GM19099 (cell line): ENCODE results near the gene FBN3.

Experiments used
- POLR2A ChIP-seq: IDR thresholded peaks from 3 replicates; pipeline ENCODE4 v1.6.1; 2011; ENCODE audit warnings: low read depth; ENCODE audit not compliant: insufficient read length; ENCODE audit errors: extremely low read depth

Gene FBN3

GRCh38 chr19:8151767-8152035 is 2.3 kb upstream of the FBN3 start:
- TF ChIP-seq POLR2A: no peak

DNA sequence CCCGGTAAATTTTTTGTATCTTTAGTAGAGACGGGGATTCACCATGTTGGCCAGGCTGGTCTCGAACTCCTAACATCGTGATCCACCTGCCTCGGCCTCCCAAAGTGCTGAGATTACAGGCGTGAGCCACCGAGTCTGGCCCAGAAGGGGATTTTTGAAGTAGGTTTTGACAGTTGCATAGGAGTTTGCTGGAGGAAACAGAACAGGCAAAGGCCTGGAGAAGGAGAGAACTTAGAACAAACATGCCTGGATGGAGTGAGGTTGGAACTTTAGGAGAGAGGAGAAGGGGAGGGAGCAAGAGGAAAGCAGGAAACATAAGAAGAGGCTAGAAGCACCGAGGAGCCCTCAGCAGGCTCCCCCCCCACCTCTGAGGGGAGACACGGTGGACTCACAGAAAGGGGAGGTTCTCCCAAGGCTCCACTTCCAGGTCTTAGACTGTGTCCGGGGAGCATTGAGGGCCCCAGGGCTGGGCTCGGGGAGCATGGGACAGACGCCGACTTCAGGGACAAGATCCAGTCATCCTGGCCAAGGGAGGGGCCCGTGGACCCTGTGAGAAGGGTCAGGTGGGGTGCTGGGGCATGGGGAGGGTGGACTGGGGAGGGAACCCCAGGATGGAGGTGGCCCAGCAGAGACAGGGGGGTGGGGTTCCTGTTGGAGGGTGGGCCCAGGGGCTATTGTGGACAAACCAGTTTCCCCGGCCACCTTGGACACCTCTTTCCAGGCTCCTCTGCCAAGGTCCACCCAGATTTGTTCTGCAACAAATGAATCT is 1.8 kb upstream of the FBN3 start:
- no peak for TF ChIP-seq POLR2A

- no peak for TF ChIP-seq POLR2A
Measured at GRCh38 chr19:8150178-8150865, 930 bp upstream of the FBN3 start.

DNA sequence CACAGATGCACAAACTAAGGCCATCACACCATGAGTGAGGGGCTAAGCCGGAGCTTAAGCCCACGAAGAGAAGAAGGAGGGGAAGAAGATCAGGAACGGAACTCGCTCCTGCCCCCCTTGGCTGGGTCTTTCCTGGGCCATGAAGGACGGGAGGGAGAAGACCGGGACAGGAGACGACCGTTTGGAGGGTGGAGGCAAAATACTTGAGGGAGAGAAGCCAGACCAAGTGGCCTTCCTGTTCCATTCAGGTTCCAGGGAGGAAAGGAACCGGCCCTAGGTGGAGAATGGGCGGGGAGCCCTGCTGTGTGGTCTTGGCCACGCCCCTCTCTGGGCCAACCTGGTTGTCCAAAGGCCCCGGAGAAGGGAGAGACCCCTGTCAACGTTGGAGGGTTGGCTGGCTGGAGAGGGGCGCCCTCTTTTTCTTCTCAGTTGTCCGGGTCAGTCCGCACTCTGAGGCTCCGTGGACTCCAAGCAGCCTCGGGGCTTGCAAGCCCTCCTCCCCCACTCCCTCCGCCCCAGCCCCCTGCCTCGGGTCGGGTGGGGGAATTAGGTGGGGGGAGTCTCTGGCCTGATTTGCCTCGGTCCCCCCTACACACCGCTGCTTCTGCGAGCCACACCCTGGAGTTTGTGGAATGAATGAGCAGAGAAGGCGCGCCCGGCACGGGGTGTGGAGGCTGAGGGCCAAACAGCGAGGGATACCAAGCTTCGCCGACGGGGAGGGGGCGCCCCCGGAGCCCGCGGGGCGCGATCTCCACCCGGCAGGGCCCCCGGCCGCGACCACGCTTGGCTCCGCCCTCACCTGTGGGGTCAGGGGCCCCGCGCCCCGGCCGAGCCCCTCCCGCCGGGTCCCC is 757 bp downstream of the FBN3 start:
- no peak for TF ChIP-seq POLR2A

- no peak for TF ChIP-seq POLR2A
Measured at GRCh38 chr19:8148088-8148409, 1.3 kb downstream of the FBN3 start.

GRCh38 chr19:8147582-8147978 is 1.8 kb downstream of the FBN3 start:
- TF ChIP-seq POLR2A: no peak

- TF ChIP-seq POLR2A: no peak
Measured at GRCh38 chr19:8146877-8147581, 2.4 kb downstream of the FBN3 start.

DNA sequence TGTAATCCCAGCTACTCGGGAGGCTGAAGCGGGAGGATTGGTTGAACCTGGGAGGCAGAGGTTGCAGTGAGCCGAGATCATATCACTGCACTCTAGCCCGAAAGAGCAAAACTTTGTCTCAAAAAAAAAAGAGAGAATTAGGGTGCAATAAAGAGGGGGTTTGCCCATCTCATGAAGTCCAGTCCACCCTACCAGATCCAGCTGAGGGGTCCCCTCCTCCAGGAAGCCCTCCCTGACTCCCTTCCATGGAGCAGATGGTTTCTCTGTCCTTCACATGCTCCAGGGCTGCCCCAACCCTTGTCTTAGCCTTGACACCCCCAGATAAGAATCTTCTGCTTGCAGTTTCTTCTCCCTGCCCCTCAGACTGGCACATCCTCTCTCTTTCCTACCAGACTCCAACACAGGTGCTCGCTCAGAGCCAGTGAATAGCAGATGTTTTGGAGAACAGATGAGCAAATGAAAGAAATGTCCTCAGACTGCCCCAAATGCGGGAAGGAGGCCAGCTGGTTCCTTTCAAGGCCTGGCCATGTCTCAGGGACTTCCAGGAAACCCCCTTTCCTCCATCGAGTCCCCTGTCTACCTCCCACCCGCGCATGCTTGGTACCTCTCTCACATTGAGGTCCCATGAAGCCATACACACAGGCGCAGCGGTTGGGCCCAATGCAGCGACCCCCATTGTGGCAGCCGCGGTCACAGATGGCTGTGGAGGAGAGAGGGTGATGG is 5.0 kb downstream of the FBN3 start:
- no peak for TF ChIP-seq POLR2A

GRCh38 chr19:8143041-8143440 is 6.4 kb downstream of the FBN3 start:
- TF ChIP-seq POLR2A: no peak

DNA sequence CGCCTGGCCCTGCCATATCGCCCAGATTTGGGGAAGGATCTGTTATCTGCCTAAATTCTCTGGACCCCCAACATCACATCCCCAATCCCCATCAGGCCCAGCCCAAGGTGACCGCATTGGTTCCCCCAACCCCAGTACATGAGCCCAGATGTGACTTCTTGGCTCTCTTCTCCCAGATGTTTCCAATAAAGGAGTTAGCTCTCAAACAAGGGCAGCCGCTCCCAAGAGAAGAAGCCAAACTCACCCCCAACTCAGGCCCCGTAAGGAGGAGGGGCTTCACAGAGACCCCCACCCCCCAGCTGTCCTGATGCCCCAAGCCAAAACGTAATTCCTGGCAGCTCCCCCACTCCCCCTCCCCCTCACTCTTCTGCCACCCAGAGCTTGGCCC is 6.9 kb downstream of the FBN3 start:
- TF ChIP-seq POLR2A: no peak

GRCh38 chr19:8141726-8142512 is 7.5 kb downstream of the FBN3 start:
- no peak for TF ChIP-seq POLR2A

DNA sequence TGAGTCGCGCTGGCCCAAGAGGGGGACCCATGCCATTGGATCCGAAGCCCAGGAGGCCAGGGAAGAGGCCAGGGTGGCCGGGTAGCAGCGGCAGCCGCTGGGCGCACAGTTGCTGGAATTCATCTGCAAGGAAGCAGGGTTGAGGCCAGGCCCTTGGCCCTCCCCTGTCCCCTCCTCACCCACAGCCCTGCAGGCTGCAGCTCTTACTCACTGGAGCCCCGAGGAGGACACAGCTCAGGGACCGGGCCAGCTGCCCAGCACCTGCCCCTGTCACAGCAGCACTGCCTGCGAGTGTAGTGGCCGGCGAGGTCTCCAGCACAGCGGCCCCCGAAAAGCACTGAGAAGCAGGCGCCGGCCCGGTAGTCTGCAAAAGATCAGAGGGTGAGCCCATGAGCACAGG is 11.2 kb downstream of the FBN3 start:
- TF ChIP-seq POLR2A: no peak

- TF ChIP-seq POLR2A: no peak
Measured at GRCh38 chr19:8137425-8137824, 12.0 kb downstream of the FBN3 start.
